ENCODE results near the gene MEF2D. TPM values are rescaled to one million over a fixed set of nuclear protein-coding genes. Genes with fewer than 3 reads are reported as not detected.

The MEF2D gene
- total and polyA plus RNA-seq, 2 experiments from 2014 or later, result 35.1 to 64.6 TPM

- Histone ChIP-seq H3K4me3 (peak overlapping the region; percentile 8), H3K9me3 (ENCODE audit: low read depth) (no peaks in the 10 kb centered on the region), H3K27ac (no peak overlapping the region), H3K36me3 (no peaks in the 10 kb centered on the region), H3K4me1 (ENCODE audit: low read depth) (peaks cover 21% of the 10 kb centered on the region), H3K27me3 (peaks cover 79% of the 10 kb centered on the region)
- DNase-seq (ENCODE audit: low read depth in 1 of 2, low spot score in 1 of 2), result no peak
- TF ChIP-seq CTCF (IDR thresholded peaks at IDR 0.05; ENCODE audit: low read depth, low read length), result no peak
These were observed 80.1 kb downstream of the MEF2D start for GRCh38 chr1:156420205-156421061.

GRCh38 chr1:156419854-156420204 is 80.7 kb downstream of the MEF2D start:
- H3K9me3 ChIP-seq (ENCODE audit: low read depth), result no peaks in the 10 kb centered on the region
- H3K4me3 ChIP-seq, result no peak overlapping the region
- no peak for TF ChIP-seq CTCF (IDR thresholded peaks at IDR 0.05; ENCODE audit: low read depth, low read length)
- peaks cover 73% of the 10 kb centered on the region for H3K27me3 ChIP-seq
- H3K27ac ChIP-seq, result no peak overlapping the region
- no peaks in the 10 kb centered on the region for H3K36me3 ChIP-seq
- no peak for DNase-seq (ENCODE audit: low read depth in 1 of 2, low spot score in 1 of 2)
- peaks cover 21% of the 10 kb centered on the region for H3K4me1 ChIP-seq (ENCODE audit: low read depth)

- Histone ChIP-seq H3K4me3 (no peak overlapping the region), H3K27me3 (peaks cover 60% of the 10 kb centered on the region), H3K36me3 (no peaks in the 10 kb centered on the region), H3K9me3 (ENCODE audit: low read depth) (no peaks in the 10 kb centered on the region), H3K4me1 (ENCODE audit: low read depth) (peaks cover 18% of the 10 kb centered on the region), H3K27ac (no peak overlapping the region)
- no peak for DNase-seq (ENCODE audit: low read depth in 1 of 2, low spot score in 1 of 2)
- TF ChIP-seq CTCF (IDR thresholded peaks at IDR 0.05; ENCODE audit: low read depth, low read length), result no peak
These were observed 82.0 kb downstream of the MEF2D start for GRCh38 chr1:156418416-156419070.

- DNase-seq (ENCODE audit: low read depth in 1 of 2, low spot score in 1 of 2), result no peak
- no peaks in the 10 kb centered on the region for H3K36me3 ChIP-seq
- no peak overlapping the region for H3K27ac ChIP-seq
- peaks cover 18% of the 10 kb centered on the region for H3K4me1 ChIP-seq (ENCODE audit: low read depth)
- no peak overlapping the region for H3K4me3 ChIP-seq
- no peak for TF ChIP-seq CTCF (IDR thresholded peaks at IDR 0.05; ENCODE audit: low read depth, low read length)
- H3K9me3 ChIP-seq (ENCODE audit: low read depth), result no peaks in the 10 kb centered on the region
- H3K27me3 ChIP-seq, result peaks cover 50% of the 10 kb centered on the region
These were observed 83.1 kb downstream of the MEF2D start for GRCh38 chr1:156417401-156418020.

GRCh38 chr1:156416993-156417392 is 83.6 kb downstream of the MEF2D start:
- Histone ChIP-seq H3K27ac (no peak overlapping the region), H3K4me1 (ENCODE audit: low read depth) (peaks cover 18% of the 10 kb centered on the region), H3K36me3 (no peaks in the 10 kb centered on the region), H3K27me3 (peaks cover 45% of the 10 kb centered on the region), H3K4me3 (no peak overlapping the region), H3K9me3 (ENCODE audit: low read depth) (no peaks in the 10 kb centered on the region)
- TF ChIP-seq CTCF (IDR thresholded peaks at IDR 0.05; ENCODE audit: low read depth, low read length), result no peak
- no peak for DNase-seq (ENCODE audit: low read depth in 1 of 2, low spot score in 1 of 2)

Measured in cardiac muscle cell (in vitro differentiated cells and primary cell).